ENCODE data around the gene KRTAP19-7.

The KRTAP19-7 gene, protein sequence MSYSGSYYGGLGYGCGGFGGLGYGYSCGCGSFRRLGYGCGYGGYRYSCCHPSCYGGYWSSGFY

DNA sequence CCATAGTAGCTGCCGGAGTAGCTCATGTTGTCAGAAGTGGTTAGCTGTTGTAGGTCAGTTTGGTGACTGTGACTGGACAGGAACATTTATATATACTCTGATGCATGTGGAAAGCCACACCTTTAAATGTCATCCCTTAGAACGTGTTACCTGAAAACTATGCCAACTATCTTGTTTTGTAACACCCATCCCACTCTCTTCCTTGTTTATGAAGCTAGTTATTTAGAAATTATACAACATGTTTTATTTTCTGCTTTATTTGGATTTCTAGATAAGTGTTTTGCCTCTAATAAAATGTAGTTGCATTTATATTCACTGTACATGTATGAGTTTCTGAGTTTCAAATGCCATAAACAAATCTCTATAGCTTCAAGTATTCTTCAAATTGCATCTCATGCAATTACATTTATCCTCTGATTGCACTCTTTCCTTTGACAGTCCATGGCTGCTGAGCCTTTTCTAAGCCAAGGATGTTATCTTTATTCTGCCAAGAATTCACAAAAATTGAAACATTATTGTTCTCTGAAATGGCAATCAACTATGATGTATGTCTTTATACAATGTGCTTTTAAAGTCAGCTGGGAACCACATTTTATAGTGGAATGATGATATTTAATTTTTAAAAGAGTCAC is at the start of gene KRTAP19-7:
KRTAP19-7 (minus strand) TSS at position 51 of the 632 bp plus-strand sequence; CDS start at position 26, 25 bp downstream.
- DNase-seq: no peak

DNA sequence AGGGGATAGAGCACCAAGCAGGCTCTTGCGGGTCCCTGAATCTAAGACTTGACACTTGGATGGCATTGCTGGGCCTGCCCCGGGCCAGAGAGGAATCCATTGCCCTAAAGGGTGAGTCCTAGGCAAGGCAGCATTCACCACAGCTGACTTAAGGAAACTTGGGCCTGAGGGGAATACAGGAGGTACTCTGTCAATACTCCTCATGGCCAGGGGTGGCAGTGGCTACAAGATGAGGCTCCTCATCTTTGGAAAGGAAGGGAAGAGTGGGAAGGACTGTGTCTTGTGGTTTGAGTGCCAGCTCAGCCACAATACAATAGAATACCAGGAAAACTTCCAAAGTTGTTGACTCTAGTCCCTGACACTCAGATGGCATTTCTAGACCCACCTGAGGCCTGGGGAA is 44.9 kb upstream of the KRTAP19-7 start:
- no peak for DNase-seq

DNA sequence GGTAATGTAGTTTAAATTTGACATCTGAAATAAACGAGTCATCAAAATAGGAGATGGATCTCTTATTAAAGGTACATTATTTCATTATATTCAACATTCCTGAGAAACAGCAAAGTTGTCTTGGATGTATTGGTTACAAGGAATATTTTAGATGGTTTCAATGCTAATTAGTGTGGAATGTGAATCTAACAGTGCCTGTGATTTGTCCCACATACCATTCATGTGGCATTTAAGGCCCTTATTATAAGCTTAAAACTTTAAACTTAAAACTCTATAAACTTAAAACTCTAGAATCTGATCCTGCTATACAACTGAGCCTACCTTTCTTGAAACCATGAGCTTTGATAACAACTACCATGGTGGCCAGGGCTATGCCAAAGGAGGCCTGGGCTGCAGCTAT is 39.7 kb upstream of the KRTAP19-7 start, which contains the start of gene KRTAP22-1:
KRTAP22-1 (plus strand) TSS at position 301 of the 400 bp plus-strand sequence.
- DNase-seq: no peak

DNA sequence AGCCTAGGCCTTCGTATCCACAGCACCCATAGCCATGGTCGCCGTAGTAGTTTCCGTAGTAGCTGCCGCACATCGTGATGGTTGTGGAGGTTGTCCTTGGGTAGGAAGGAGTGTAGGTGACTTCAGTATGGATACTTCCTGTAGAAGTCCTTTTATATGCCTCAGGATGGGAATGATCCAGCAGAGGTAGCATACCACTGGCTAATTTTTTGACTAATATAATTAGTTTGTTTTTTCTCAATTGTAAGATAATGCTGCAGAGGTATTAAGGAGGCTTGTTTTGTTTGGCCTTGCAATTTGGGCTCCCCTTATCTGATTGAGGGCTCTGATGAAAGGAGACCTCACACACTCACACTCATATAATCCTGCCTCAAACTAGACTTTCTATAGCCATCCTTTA is 37.7 kb upstream of the KRTAP19-7 start, which contains the start of gene KRTAP6-2:
KRTAP6-2 (minus strand) TSS at position 101 of the 400 bp plus-strand sequence; CDS start at position 73, 28 bp downstream.
- no peak for DNase-seq

DNA sequence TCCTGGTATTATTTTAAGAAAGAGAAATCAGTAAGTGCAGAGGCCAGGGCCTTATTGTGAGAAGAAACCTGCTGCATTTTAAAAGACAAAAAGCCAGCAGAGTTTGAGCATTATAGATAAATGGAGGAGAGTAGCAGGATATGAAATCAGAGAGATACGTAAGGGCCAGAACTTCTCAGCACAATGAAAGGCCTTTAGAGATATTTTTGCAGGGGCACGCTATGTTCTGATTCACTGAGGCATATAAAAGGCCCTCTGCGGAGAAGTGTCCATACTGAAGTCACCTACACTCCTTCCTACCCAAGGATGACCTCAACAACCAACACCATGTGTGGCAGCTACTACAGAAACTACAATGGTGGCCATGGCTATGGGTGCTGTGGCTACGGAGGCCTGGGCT is 31.0 kb upstream of the KRTAP19-7 start, which contains the start of gene KRTAP6-3:
KRTAP6-3 (plus strand) TSS at position 301 of the 400 bp plus-strand sequence; CDS start at position 307, 6 bp downstream.
- DNase-seq: no peak

DNA sequence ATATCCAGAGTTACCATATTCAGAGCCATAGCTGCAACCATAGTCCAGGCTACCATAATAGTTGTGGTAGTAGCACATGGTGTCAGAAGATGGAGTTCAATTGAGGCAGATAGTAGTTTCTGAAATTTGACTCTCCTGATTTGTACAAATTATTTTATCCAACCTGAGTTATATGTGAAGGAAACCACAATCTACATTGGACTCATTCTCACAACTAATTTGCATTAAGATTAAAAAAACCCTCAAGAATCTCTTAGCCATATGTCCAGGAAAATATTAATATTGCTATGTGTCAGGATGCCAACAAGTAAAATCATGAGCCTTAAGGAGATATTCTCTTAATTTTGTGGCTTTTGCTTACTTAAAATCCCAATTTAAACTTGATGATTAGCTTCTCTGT is 29.2 kb upstream of the KRTAP19-7 start, which contains the start of gene KRTAP22-2:
KRTAP22-2 (minus strand) TSS at position 101 of the 400 bp plus-strand sequence.
- no peak for DNase-seq

DNA sequence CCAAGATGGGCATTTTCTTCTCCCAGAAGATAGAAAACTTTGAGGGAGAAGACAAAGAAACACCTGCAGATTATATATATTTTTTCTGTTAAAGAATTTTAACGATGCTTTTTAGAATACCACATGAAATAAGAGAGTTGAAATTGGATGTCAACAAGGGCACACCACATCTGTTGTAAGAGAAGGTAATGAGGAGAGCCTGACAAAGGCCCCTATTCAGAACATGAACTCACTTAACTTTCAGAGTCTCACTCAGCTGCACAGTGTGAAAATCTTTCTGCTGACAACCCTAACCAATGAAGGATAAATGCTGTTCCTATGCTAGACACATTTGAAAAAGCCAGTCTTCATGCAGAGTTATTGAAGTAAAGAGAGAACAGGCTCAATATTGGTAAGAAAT is 21.8 kb upstream of the KRTAP19-7 start:
- no peak for DNase-seq

DNA sequence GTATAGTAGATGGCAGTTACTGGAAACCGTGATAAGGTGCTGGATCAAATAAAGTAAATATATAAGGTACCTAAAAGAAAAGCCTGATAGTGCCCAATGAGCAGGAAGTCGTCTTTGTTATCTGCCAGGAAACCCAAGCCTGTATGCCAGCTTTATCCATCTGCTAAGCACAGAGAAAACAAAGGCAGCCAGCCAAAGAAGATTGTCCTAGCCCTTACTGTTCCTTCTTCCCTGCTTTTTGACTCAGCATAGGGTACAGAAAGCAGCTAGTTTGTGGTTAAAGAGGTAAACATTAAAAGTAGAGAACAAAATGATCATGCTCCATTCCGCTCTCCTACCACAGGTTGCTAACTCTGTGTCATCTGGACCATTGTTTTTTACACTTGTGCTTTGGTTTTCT is 19.0 kb upstream of the KRTAP19-7 start:
- no peak for DNase-seq

DNA sequence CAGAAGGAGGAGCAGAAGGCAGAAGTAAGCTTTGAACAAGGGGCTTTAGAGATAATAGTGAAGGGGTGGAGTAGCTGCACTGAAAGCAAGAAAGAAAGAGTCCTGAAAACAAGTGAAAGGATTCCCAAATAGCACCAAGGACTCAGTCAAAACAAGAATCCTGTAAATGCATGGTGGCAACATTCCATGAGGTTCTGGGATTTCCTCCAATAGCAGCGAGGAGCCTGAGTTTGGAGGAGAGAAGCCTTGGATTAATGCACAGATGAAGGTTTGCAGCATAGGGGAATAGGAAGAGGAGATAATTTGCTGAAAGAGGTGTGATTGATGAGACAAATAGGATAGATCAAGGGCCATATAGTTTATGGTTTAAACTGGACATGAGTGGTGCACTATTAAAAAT is 18.2 kb upstream of the KRTAP19-7 start:
- DNase-seq: no peak

DNA sequence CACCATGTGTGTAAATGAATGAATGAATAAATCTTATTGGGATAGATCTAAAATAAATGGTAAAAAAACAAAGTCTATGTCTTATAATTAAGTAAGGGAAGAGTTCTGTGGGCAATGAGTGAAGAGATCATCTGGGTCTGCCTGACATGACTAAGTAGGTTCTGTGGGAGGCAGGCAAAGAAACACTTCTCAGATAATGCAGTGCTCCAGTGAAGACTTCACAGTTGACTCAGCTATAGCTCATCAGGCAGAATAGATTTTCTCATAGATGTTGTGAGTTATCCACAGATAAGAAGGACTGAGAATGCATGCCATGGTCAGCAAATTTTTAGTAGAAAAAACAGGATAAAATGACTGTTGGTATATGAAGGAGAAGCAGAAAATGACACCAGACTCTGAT is 16.7 kb upstream of the KRTAP19-7 start:
- DNase-seq: no peak

DNA sequence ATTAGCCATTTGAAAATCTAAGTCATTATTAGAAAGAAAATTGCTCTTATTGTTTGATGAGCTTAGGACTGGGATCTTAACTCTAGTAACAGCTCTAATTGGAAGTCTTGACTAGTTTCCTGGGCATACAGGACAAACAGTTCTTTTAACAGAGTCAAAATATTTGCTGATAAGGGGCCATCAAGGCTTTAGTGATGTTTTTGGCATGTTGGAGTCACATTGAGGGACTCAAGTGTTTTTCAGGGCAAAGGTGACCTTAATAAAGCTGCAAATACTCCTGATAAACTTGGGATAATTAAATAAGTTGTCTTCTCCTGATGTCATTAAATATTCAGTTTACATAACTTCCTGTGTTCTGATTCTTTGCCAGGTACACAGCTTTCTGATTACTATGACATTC is 6.5 kb upstream of the KRTAP19-7 start:
- no peak for DNase-seq

DNA sequence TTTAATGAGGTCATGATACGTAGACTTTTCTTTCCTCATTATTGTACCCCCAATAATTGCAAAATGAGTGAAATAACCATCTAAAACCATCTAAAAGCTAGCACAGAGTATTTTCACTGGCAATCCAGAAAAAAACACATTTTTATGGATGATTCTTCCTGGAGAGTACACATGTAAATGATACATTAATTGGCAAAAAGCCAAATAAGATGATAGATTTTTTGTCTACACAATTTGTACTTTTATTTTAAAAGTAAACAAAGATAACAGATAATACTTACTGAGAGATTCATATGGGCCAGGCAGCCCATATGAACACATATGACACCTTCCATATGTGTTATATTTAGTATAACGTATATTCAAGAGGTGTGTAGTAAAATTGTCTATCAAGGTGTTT is 2.5 kb upstream of the KRTAP19-7 start:
- no peak for DNase-seq

DNA sequence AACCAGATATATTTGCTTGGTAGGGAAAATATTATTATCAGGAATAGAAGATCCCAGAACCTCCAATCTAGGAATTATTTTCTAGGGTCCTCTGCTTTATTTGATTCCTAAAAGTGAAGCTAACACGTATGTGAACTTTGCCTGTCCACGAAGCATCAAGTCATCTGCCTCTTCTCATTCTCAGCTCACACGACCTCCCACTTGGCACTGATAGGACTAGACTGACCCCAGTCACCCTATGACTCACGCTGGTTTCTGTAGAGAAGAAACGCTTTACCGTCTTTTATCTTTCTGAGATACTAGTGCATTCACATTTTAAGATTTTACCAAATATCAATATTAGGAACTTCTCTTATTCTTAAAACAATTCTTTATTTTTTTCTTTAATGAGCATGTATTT is 2.0 kb upstream of the KRTAP19-7 start:
- no peak for DNase-seq

DNA sequence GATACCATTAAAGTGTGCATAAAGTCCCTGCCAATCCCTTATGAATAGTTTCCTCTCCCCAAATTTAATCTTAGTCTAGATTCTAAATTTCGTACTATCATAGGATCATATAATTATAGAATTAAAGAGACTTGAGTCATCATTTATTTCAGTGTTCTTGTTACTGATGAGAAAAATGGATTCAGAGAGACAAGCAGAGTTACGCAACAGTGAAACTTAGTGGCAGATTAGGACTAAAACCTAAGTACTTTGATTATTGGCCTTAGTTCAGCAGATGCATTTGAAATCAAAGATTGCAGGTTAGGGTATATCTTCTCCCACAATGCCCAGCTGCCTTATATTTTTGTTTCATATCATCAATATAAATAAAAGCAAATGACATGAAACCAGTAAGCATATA is 843 bp upstream of the KRTAP19-7 start:
- DNase-seq: no peak

DNA sequence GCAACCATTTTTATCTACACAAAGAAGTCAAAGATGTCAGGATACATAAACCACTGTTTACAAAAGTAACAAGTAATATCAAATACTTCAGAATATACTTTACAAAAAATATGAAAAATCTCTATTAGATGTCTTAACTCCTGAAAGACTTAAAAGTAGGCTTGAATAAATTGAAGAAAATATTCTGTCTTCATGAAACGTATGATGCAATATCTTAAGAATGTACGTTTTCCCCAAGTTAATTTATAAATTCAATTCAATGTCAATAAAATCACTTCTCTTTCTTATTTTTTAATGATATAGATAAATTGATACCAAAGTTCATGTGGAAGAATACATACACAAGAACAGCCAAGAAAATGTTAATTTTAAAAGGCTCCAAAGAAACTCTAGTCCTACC is 6.0 kb downstream of the KRTAP19-7 start:
- DNase-seq: no peak

DNA sequence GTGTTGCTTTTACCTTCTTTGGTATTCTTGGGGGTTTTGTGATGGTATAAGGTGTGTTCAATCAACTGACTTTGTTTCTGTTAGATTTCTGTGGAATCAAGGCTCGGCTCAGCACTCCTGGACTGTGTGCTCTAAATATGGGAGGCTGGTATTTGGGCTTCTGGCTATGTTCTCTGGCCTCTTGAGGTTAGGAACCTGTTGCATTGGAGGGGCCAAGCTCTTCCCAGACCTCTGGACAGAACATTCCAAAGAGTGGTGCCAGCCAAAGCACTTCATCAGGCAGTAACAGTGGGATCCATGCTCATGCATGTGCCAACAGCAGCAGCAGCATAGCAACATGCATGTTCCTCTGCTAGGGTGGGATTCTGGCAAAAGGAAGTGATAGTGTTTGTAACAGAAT is 8.3 kb downstream of the KRTAP19-7 start:
- DNase-seq: no peak

DNA sequence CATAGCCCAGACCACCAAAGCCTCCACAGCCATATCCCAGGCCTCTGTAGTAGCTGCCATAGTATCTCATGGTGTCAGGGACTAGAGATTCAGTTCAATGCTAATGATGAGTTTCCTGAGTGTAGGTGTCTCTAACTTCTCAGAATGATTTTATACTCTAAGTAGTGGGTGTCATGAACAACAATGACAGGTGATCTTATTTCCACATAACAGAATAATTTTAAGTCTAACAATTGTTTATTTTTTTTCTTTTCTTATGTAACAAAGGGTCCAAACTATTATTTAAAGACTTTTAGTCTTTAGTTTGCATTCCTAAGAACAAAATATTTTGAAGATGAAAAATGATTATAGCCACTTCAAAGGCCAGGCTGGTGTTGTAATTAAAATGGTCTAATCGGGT is 19.4 kb downstream of the KRTAP19-7 start, which contains the start of gene KRTAP19-6:
KRTAP19-6 (minus strand) TSS at position 101 of the 400 bp plus-strand sequence; CDS start at position 70, 31 bp downstream.
- no peak for DNase-seq

DNA sequence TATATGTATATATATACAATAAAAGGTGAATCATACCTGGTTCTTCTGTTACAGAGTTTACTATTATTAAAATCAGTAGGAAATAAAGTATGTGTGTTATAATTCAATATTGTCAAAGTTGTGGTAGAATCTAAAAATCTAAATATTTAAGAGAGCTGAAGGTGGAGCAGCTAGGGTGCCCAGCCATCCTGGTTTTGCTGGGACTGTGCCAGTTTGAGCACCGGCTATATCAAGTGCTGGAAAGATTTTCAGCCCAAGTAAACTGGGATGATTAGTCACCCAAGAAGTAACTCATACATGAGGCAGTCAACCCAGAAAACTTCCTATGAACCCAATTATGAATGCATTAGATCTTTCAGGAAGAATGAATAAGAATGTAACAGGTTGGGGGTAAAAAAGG is 42.2 kb downstream of the KRTAP19-7 start:
- no peak for DNase-seq

DNA sequence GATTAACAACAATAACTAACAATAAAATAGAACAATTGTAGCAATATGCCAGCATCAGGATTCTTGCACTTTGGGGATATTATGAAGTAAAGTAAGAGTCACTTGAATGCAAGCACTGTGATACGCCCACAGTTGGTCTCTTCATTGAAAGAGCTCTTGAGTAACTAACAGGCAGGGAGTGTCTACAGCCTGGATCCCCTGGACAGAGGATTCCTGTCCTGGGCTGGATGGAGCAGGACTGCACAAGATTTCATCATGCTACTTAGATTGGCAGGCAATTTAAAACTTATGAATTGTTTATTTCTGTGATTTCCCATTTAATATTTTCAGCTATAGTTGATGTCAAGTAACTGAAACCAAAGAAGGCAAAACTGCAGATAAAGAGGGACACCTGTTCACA is 45.4 kb downstream of the KRTAP19-7 start:
- DNase-seq: no peak

Measured in NCI-H345 (cell line).